ENCODE data around the gene DHTKD1.

- TF ChIP-seq CTCF (conservative IDR thresholded peaks at IDR 0.05 in 1 of 2, IDR thresholded peaks at IDR 0.05 in 1 of 2; ENCODE audit: low read depth in 1 of 2, low read length in 2 of 2) (no peak), EZH2 (IDR thresholded peaks at IDR 0.05; ENCODE audit: low read length, missing control alignments) (no peak)
Observed at GRCh38 chr10:12081879-12082557, 13.3 kb downstream of the DHTKD1 start.
